Umbilical cord (tissue), 2 donors: ENCODE data around the gene RALGPS1. TPM values are rescaled to one million over a fixed set of nuclear protein-coding genes. Genes with fewer than 3 reads are reported as not detected.

Source experiments
- DNase-seq: peaks from one replicate; pipeline ENCODE4 v3.0.0-alpha.2; 2015; ENCODE audit warnings: low spot score
- total RNA-seq: library from RNA; depleted of rRNA; stranded (reverse); fragments of >200 nt; gene quantifications from one replicate; pipeline ENCODE4 v1.2.3, GENCODE V29; 2014; ENCODE audit warnings: low replicate concordance; ENCODE audit not compliant: insufficient read depth

Gene RALGPS1
- total RNA-seq, 1 donor from 2014 or later: 2.9 TPM

DNA sequence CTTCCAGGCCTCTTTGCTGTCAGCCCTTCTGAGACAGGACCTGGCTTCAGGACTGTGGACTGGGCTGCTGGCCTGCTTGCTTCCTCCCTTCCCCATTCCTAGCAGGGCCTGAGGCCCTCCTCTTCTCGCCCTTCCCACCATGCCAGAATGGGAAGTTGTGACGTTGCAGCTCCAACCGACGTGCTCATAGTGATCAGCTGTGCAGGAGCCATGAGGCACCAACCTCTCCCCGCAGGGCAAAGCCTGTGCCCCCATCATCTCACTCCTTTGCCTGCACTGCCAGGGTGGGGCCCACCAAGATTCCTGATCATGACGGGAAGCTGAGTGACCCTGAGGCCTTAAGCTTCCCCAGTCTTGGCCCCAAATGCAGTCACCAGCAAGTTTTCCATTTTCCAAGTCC is 304.9 kb downstream of the RALGPS1 start:
- DNase-seq: no peak

GRCh38 chr9:127221695-127222094 is 307.1 kb downstream of the RALGPS1 start:
- no peak for DNase-seq

DNA sequence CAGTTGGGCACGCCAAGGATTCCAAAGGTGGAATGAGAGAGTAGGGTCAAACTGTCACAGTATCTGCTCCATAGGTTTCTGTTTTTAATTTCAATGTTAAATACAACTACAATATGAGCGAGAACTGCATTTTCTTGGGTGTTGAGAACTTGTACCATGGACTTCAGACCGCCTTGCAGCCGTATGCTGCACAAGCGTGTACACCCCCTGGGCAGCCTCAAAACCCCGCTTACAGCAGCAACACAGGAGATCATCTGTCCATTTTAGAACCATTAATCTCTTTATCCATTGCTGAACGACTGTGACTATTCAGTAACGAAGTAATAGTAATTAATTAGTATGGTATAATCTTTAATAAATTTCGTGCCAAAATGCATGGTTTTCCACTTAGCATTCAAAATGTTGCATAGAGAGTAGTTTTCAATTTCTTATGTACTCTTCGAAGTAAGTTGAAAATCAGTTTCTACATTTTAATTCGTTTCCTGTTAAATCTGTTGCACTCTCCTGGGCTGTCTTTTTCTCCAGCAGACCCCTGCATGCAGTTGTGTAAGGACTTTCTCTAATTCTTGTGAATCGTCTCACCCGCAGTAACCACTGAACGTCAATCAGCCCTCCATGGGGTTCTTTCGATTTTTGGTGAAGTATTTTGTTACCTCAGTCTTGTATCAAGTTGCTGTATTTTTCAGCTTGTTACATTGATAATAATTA is 308.0 kb downstream of the RALGPS1 start:
- no peak for DNase-seq

GRCh38 chr9:127223266-127223665 is 308.7 kb downstream of the RALGPS1 start:
- no peak for DNase-seq

DNA sequence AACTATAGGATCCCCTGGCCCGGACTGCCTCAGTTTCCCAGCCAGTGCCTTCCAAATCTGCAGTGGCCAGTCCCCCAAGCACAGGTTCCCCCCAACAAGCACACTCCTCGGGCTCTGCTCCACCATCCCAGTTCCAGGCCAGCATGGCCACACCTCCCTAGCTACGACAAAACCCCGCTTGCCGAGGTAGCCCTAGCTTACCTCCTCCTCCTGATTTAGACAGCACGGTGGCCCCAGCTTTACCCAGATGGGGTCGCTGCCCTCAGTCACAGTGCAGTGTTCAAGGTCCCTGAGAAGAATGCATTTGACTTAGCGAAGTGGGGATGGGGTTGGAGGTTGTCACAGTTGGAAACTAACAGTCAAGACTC is 309.2 kb downstream of the RALGPS1 start:
- DNase-seq: no peak

DNA sequence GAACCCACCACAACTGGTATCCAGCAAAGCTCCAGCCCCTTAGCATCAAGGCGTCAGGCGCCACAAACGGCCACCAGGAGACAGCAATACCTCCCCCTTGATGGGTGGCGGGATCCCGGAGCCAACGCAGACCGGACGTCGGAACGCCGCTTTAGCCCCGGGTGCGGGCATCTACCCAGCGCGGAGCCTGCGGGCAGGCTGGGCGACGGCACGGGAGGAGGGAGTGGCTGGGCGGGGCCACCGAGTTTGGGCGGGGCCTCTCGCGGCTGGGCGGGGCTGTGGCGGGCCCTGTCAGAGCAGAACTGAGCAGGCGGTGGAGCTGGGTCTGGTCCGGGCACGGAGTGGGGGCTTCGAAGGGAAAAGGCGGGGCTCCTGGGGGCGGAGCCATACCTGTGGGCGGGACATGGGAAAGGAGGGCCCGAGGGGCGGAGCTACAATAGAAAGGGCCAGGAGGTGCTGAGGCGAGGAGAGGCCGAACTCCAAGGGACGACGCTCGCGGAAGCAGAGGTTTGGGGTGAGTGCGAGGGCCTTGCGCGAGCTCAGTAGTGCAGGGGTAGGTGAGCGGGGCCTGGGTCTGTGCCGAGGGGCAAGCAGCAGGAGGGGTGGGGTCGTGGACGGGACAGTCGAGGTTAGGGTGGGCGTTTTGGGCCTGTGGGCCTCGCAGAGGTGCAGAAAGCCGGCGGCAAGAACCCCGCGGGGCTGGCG is 309.7 kb downstream of the RALGPS1 start:
- peak; percentile 91 for DNase-seq

GRCh38 chr9:127224883-127225739 is 310.5 kb downstream of the RALGPS1 start:
- DNase-seq: peak; percentile 96

GRCh38 chr9:127225801-127226625 is 311.4 kb downstream of the RALGPS1 start:
- DNase-seq: peak; percentile 22

DNA sequence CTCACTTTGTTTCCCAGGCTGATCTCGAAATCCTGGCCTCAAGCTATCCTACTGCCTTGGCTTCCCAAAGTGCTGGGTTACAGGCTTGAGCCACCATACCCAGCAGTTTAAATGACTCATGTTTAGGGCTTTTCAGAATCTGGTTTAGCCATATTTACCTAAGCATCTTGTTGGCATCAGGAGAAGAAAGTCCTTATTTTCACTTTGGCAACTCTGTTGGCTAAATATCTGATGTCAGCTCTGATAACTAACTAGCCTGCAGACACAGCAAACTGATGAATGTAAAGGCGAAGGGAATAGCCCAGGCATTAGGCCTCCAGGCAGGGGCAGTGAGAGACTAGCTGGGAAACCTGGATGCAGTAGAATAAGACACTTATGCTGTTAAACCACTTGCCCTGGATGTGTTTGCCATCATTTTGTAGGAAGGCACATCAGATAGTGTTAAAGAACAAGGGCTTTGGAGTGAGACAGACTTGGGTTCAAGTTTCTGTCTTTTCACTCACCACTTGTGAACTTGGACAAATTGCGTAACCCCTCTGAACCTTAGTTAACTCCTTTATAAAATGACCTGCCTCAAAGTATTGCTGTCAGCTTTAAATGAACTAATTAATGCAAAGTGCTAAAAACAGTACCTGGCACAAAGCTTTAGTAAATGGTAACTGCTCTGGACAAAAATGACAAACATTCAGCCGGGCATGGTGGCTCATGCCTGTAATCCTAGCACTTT is 315.3 kb downstream of the RALGPS1 start:
- DNase-seq: no peak

DNA sequence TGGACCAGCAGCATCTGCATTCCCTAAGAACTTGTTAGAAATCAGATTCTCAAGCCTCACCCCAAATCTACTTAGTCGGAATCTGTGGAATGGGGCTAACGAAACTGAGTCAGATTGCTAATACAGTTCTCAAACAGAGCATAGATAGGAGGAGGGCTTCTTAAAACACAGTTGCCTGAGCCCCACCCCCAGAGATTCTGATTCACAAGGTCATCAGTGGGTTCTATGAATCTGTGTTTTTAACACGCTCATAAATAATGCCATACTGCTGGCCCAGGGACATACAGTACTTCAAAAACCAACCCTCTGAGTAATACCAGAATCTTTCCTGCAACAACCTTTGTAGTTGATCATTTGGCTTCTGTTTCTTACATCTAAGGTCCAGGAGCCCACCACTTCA is 317.1 kb downstream of the RALGPS1 start:
- no peak for DNase-seq

DNA sequence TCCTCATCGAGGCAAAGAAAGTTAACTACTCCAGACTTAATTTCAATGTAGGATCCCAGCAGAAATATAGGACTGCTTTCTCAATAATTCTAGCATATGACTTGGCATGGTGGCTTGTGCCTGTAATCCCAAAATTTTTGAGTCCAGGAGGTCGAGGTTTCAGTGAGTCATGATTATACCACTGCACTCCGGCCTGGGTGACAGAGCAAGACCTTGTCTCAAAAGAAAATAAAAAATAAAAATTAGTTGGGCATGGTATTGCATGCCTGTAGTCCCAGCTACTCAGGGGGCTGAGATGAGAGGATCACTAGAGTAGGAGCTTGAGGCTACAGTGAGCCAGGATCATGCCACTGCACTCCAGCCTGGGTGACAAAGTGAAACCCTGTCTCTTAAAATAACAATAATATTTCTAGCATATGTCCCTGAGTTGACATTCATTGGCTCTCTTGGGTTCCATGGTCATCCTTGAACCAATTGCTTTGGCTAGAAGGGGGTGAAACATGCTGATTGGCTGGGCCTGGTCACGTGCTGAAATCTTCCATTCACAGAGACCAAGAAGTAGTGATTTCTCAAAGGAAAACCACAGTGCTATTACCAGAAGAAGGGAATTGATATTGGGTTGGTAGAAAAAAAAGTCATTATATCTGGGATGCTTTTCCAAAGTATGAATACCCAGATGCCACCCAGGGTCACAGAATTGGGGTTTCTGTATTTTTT is 318.4 kb downstream of the RALGPS1 start:
- no peak for DNase-seq

DNA sequence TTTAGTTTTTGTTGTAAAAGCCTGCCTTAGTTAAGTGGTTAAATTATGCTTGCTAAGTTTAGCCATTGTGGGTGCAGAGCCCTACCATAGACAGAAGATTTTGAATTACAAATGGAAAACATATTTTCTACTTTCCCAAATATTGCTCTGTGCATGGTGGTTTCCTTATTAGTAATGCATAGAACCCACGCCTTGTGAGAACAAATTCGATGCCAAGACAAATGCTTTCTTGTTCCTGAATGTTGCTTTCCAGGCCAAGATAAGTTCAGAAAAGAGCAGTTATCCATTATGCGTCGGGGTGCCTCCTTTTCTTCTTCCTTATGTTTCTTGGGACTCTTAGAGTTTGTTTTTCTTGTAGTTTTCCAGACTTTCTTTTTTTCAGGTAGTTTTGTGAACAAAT is 319.0 kb downstream of the RALGPS1 start:
- peak; percentile 58 for DNase-seq

DNA sequence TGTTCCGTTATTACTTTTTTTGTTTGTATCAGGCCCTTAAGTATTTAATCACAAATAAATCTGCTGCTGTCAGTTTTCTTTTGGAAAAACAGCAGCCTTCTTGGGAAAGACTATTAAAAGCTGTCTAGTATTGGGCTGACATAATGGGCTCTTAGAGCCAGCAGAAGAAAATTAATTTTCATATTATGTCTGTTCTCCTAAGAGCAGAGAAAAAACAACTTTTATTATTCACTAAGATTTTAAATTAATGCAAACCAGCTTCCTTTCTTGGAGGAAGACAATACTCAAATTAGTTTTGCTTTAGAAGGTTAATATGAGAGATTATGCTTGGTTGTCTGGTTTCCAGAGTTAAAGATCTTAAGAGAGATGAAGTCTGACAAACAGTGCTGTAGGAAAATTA is 319.4 kb downstream of the RALGPS1 start:
- peak; percentile 41 for DNase-seq

DNA sequence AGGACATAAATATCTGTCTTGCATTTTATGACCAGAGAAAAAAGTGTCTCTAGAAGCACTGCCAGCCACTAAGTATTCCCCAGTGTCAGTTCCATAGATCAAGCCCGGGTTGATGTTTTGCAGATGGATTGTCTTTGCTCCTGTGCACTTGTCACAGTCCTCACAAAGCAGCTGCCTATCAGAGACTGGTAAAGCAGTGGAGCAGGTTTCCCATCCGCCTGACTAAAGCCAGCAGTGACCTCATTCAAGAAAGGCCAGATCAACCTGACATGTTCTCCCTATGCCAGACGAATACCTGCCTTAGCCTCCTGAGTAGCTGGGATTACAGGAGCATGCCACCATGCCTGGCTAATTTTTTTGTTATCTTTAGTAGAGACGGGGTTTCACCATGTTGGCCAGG is 323.2 kb downstream of the RALGPS1 start:
- DNase-seq: no peak

DNA sequence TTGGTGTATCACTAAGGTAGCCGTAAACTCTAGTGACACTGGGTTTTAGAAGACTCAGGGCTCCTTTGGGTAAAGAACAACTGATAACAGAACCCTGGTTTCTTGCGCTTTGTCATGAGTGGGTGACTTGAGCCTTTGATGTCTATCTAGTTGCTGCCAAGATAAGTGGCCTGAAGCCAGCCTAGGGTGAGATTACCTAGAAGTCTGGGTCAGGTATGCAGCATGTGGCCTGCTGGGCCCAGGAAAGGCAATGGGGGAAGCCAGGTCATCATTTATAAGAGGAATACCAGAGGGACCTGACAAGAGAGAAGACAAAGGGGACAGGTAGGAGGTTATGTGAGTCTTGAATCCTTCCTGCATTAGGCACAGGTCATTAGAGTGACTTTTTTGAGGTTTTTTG is 326.8 kb downstream of the RALGPS1 start:
- DNase-seq: no peak

GRCh38 chr9:127244609-127245601 is 330.3 kb downstream of the RALGPS1 start:
- DNase-seq: peak; percentile 98

DNA sequence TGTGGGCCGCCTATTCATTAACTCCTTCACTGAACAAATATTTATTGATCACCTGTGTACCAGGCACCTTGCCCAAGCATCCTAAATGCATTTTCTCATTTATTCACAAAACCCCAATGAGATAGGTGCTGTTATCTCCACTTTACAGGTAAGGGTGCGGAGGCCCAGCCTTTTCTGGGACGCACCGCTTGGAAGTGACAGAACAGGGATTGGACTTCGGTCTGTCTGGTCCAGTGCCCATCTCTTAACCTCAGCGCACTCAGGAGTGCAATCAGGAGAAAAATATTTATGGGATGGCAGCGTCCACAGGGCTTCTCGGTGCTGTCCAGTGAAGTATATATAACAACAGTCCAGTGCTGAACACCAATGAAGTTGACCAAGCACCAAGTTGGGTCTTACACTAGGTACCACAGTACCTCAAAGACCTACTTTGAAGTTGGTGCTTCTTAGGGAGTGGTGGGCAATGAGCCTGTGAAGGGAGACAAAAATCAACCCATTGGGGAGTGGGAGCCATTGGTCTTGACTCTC is 331.1 kb downstream of the RALGPS1 start:
- no peak for DNase-seq

DNA sequence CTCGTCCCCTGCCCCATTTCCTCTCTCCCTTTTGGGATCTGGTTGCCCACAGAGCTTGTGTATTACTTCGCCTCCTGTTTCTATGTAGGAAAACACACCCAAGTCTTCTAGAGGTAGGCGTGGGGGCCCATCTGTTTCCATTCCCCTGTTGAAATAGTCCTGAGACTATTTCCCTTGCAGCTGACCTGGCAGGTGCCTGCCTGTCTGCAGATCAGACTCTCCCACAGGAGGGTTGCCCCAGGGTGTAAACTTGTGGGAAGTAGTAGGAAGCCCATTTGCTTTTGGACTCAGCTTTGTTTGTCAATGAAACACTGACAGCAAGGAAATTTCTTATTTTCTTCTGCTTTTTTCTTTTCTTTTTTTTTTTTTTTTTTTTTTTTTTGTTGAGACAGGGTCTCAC is 333.7 kb downstream of the RALGPS1 start:
- no peak for DNase-seq

DNA sequence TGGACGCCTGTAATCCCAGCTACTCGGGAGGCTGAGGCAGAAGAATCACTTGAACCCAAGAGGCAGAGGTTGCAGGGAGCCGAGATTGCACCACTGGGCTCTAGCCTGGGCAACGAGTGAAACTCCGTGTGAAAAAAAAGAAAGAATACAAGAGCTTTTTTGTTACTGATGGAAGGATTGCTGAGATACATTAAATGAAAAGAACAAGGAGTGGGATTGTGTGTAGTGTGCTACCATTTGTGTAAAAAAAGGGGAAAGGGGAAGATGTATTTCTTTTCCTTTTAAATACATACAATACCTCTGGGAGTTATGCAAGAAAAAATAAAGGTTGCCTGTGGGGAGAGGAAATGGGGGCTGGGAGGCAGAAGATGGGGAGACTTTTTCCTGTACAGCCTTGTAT is 335.3 kb downstream of the RALGPS1 start:
- DNase-seq: no peak
